ENCODE results near the gene ASB2. TPM values are rescaled to one million over a fixed set of nuclear protein-coding genes. Genes with fewer than 3 reads are reported as not detected.

ASB2 gene
- total RNA-seq, 2 donors from 2014 or later = 1.3 to 13.4 TPM

- Histone ChIP-seq H3K4me3 (no peak overlapping the region), H3K4me1 (no peaks in the 10 kb centered on the region), H3K9ac (ENCODE audit: low read depth in 2 of 2, low read length in 2 of 2) (no peak overlapping the region), H3K36me3 (no peaks in the 10 kb centered on the region), H3K27me3 (no peaks in the 10 kb centered on the region), H3K27ac (no peak overlapping the region), H3K9me3 (no peaks in the 10 kb centered on the region)
- no peak for DNase-seq
- no peak for TF ChIP-seq CTCF (IDR thresholded peaks at IDR 0.05)
- intact Hi-C loops (cut with DNase I) = no loop called here
Measured at GRCh38 chr14:94021001-94021400, 44.6 kb upstream of the ASB2 start.

GRCh38 chr14:94020267-94020666, 43.9 kb upstream of the ASB2 start:
- no peak for DNase-seq
- TF ChIP-seq CTCF (IDR thresholded peaks at IDR 0.05) = no peak

GRCh38 chr14:94019329-94019728, 43.0 kb upstream of the ASB2 start:
- intact Hi-C loops (cut with DNase I) = no loop called here
- Histone ChIP-seq H3K9me3 (no peaks in the 10 kb centered on the region), H3K27me3 (no peaks in the 10 kb centered on the region), H3K27ac (no peak overlapping the region), H3K4me1 (no peaks in the 10 kb centered on the region), H3K4me3 (no peak overlapping the region), H3K36me3 (no peaks in the 10 kb centered on the region), H3K9ac (ENCODE audit: low read depth in 2 of 2, low read length in 2 of 2) (no peak overlapping the region)
- DNase-seq = no peak
- no peak for TF ChIP-seq CTCF (IDR thresholded peaks at IDR 0.05)

More at GRCh38 chr14:94020267-94020666, 43.9 kb upstream of the ASB2 start:
- no peak overlapping the region for H3K9ac ChIP-seq (ENCODE audit: low read depth in 2 of 2, low read length in 2 of 2)
- no peak overlapping the region for H3K27ac ChIP-seq
- no peaks in the 10 kb centered on the region for H3K4me1 ChIP-seq
- H3K9me3 ChIP-seq = no peaks in the 10 kb centered on the region
- no peaks in the 10 kb centered on the region for H3K27me3 ChIP-seq
- H3K36me3 ChIP-seq = no peaks in the 10 kb centered on the region
- intact Hi-C loops (cut with DNase I) = no loop called here
- no peak overlapping the region for H3K4me3 ChIP-seq

GRCh38 chr14:94018308-94018707, 41.9 kb upstream of the ASB2 start:
- intact Hi-C loops (cut with DNase I) = no loop called here
- no peak overlapping the region for H3K4me3 ChIP-seq

GRCh38 chr14:94016446-94016976, 40.1 kb upstream of the ASB2 start:
- no peak for DNase-seq
- intact Hi-C loops (cut with DNase I) = no loop called here
- Histone ChIP-seq H3K36me3 (no peaks in the 10 kb centered on the region), H3K4me1 (no peaks in the 10 kb centered on the region), H3K9ac (ENCODE audit: low read depth in 2 of 2, low read length in 2 of 2) (no peak overlapping the region), H3K9me3 (no peaks in the 10 kb centered on the region), H3K27me3 (no peaks in the 10 kb centered on the region), H3K27ac (no peak overlapping the region), H3K4me3 (no peak overlapping the region)
- no peak for TF ChIP-seq CTCF (IDR thresholded peaks at IDR 0.05)

More at GRCh38 chr14:94018308-94018707, 41.9 kb upstream of the ASB2 start:
- Histone ChIP-seq H3K36me3 (no peaks in the 10 kb centered on the region), H3K9ac (ENCODE audit: low read depth in 2 of 2, low read length in 2 of 2) (no peak overlapping the region), H3K4me1 (no peaks in the 10 kb centered on the region), H3K27ac (no peak overlapping the region), H3K27me3 (no peaks in the 10 kb centered on the region), H3K9me3 (no peaks in the 10 kb centered on the region)
- no peak for DNase-seq
- TF ChIP-seq CTCF (IDR thresholded peaks at IDR 0.05) = no peak
